Muscle of arm (tissue), 14 donors: ENCODE data around the gene IFI44. TPM values are rescaled to one million over a fixed set of nuclear protein-coding genes. Genes with fewer than 3 reads are reported as not detected.

Source experiments
- DNase-seq: peaks from one replicate; pipeline ENCODE4 v3.0.0-alpha.2; 2013
- long read RNA-seq, 11 donors: transcript quantifications; one replicate each; lab custom pipeline, GENCODE V29; 2026
- polyA plus RNA-seq, 12 donors: library from polyadenylated mRNA; unstranded; fragments of 120-200 nt; gene quantifications; one replicate each; pipeline ENCODE4 v1.2.1, GENCODE V29; 2013; ENCODE audit not compliant: insufficient read length in 12 of 12

Gene IFI44, protein sequence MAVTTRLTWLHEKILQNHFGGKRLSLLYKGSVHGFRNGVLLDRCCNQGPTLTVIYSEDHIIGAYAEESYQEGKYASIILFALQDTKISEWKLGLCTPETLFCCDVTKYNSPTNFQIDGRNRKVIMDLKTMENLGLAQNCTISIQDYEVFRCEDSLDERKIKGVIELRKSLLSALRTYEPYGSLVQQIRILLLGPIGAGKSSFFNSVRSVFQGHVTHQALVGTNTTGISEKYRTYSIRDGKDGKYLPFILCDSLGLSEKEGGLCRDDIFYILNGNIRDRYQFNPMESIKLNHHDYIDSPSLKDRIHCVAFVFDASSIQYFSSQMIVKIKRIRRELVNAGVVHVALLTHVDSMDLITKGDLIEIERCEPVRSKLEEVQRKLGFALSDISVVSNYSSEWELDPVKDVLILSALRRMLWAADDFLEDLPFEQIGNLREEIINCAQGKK
- polyA plus RNA-seq = 10 to 100 TPM in 4 of 12 donors, 1 to 10 TPM in 7, not detected in 1; 4.2 to 18.3 (median 9.6) TPM
- long read RNA-seq, donor 1, partial matches to known transcripts = 0 of 2 reads
- long read RNA-seq, donor 1, other reads (novel, unspliced or antisense) = 0 of 2 reads
- long read RNA-seq, donor 2, partial matches to known transcripts = 0 of 1 reads
- long read RNA-seq, donor 2, other reads (novel, unspliced or antisense) = 0 of 1 reads
- long read RNA-seq, donor 3, partial matches to known transcripts = 0 of 3 reads
- long read RNA-seq, donor 3, other reads (novel, unspliced or antisense) = 0 of 3 reads
- long read RNA-seq, donor 4 = 0 reads
- long read RNA-seq, donor 5, partial matches to known transcripts = 0 of 2 reads
- long read RNA-seq, donor 5, other reads (novel, unspliced or antisense) = 0 of 2 reads
- long read RNA-seq, donor 6 = 0 reads
- long read RNA-seq, donor 7, partial matches to known transcripts = 0 of 3 reads
- long read RNA-seq, donor 7, other reads (novel, unspliced or antisense) = 0 of 3 reads
- long read RNA-seq, donor 8, partial matches to known transcripts = 0 of 2 reads
- long read RNA-seq, donor 8, other reads (novel, unspliced or antisense) = 0 of 2 reads
- long read RNA-seq, donor 9 = 0 reads
- long read RNA-seq, donor 10, partial matches to known transcripts = 0 of 1 reads
- long read RNA-seq, donor 10, other reads (novel, unspliced or antisense) = 0 of 1 reads
- long read RNA-seq, donor 11 = 0 reads

GRCh38 chr1:78649628-78650027, at the start of gene IFI44:
Gene IFI44, plus strand, starts transcription at chr1:78649831. Its CDS starts 365 bp downstream, at chr1:78650196.
- peak; percentile 82 for DNase-seq

GRCh38 chr1:78601068-78601467, 48.6 kb upstream of the IFI44 start:
- DNase-seq = no peak

DNA sequence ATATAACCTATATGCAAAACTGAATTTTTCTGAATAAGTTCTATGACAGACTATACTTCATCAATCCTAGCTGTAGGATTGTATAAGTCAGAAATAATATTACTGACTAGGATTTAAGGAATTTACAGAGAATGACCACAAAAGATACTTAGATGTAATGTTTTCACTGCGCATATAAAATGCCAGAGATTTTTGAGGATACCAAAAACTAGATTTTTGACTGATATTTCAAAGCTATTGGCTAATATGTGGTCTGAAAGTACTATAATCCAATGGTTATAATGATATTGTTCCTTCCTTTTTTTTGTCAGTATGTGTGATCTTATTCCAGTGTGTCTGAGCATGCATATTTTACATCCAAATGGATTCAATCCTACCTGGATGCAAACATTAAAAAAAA, 46.4 kb upstream of the IFI44 start:
- DNase-seq = no peak

GRCh38 chr1:78604643-78605042, 45.0 kb upstream of the IFI44 start:
- DNase-seq = no peak

GRCh38 chr1:78606274-78606673, 43.4 kb upstream of the IFI44 start:
- no peak for DNase-seq

DNA sequence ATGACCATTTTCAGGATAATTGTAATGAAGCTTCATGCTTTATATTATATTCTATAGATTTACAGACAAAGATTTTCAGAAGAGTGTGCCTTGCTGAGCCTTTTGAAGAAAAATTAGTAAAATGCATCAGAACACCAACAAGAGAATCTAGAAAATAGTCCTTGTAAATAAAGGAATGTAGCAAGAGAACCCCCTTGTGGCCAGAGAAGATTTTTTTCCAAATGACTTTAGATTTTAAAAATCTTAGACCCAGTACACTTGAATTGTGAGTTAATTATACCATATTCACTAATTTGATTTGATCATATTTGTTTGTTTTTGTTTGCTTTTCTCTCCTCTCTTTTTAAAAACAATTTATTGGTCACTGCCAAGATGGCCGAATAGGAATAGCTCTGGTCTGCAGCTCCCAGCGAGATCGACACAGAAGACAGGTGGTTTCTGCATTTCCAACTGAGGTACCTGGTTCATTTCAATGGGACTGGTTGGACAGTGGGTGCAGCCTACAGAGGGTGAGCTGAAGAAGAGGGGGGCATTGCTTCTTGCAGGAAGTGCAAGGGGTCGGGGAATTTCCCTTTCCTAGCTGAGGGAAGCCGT, 42.2 kb upstream of the IFI44 start:
- DNase-seq = peak; percentile 18

- DNase-seq = no peak
These were observed 41.7 kb upstream of the IFI44 start for GRCh38 chr1:78607944-78608343.

- DNase-seq = peak; percentile 84
These were observed 32.0 kb upstream of the IFI44 start for GRCh38 chr1:78617615-78618026.

GRCh38 chr1:78619032-78619431, 30.6 kb upstream of the IFI44 start:
- DNase-seq = no peak

GRCh38 chr1:78619446-78619802, 30.2 kb upstream of the IFI44 start:
- DNase-seq = no peak

DNA sequence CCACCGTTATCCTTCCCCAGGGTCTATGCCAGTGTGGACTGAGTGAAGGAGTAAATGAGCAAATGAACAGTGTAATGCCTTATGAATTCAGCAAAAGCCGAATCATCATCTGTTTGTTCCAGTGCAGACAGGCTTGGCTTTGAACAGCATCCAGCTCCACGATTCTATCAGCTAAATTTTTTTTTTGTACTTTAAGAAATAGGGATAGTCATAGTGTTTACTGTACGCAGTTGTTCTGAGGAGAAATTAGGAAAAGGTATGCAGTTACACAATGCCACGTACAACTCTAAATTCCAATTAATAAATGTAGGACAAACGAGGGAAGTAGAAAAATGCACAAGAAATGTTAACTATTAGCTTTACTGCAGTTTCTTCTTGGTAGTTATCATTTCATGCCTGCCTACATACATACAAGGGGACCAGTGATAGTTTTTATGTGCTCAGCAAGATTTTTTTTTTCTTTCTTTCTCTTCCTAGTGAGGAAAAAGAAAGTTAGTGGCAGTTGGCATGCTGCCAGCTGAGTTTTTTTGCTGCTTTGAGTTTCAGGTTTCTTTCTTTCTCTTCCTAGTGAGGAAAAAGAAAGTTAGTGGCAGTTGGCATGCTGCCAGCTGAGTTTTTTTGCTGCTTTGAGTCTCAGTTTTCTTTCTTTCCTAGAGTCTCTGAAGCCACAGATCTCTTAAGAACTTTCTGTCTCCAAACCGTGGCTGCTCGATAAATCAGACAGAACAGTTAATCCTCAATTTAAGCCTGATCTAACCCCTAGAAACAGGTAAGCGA, 29.6 kb upstream of the IFI44 start, which contains the start of gene IFI44L:
Gene IFI44L (plus strand): TSS at position 646 of the 777 bp plus-strand sequence. CDS start 7,468 bp downstream, outside the sequence.
- peak; percentile 42 for DNase-seq

- no peak for DNase-seq
These were observed 29.0 kb upstream of the IFI44 start for GRCh38 chr1:78620666-78621065.

DNA sequence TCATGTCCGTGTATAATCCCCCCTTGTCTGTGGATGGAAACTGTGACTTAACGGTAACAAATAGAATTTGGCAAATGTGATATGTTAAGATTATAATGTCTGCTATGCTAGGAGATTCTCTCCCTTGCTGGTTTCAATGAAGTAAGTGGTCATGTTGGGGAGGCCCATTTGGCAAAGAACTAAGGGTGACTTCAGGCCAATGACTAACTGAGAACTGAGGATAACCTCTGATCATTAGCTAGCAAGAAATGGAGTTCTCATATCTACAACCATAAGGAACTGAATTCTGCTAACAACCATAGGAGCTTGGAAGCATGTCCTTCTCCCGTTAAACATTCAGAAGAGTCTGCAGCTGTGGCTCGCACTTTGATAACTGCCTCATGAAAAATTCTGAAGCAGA, 27.1 kb upstream of the IFI44 start:
- DNase-seq = no peak

GRCh38 chr1:78624035-78624434, 25.6 kb upstream of the IFI44 start:
- DNase-seq = no peak

DNA sequence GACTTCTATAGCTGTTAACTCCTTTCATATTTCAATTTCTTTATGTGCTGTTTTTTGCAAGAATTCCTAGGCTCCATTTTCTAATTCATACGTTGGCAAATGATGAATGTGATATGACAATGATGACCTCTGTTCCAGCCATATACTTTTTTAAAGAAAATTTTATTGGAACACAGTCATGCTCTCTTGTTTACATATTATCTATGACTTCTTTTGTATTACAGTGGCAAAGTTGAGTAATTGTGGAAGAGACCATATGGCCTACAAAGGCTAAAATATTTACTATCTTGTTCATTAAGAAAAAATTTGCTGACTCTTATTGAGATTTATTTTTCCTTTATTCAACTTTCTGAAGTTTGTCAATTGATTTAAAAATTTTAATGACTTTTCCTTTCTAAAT, 22.3 kb upstream of the IFI44 start:
- no peak for DNase-seq

DNA sequence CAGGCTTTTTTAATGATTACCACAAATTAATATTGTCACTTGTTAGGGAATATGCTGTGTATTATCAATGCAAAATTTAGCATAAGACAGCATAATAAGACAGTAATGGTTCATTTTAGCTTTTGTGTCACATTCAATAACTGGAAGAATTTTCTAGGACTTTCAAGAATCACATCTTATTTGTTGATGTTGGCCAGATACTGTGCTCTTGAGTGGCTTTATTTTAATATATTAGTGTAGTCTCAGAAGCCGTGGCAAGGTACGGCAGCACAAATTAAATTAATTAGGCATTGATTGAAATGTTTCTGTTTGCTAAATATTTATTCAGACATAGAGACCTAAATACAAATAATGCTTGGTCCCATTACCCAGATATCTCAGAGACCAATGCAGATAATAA, 19.0 kb upstream of the IFI44 start:
- DNase-seq = no peak

DNA sequence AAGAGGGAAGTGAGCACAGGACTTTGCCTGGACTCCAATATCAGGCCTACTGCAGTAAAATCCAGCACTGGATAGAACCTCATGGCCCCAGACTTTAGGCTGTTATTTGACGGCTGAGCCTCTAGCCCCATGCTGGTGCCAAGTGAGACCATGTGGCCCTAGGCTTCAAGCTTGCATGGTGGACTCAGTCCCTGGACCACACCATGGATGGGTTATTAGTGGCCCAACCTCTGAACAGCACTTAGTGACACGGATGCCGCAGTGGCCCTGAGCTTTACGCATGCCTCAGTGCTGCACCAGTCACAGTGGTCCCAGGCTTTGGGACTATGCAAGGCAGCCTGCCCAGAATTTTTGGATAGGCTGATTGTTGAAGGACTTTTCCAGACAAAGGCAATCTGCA, 16.4 kb upstream of the IFI44 start:
- no peak for DNase-seq

GRCh38 chr1:78640462-78640861, 9.2 kb upstream of the IFI44 start:
- DNase-seq = no peak

DNA sequence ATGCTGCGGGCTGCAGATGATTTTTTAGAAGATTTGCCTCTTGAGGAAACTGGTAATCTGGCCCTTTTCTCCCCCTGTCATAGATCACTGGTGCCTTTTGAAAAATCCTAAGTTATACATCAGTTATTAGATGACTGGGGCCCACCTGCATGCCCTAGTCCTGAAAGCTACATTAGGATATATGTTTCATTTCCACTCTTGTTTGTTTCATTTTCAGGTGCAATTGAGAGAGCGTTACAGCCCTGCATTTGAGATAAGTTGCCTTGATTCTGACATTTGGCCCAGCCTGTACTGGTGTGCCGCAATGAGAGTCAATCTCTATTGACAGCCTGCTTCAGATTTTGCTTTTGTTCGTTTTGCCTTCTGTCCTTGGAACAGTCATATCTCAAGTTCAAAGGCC, 8.1 kb upstream of the IFI44 start:
- no peak for DNase-seq

DNA sequence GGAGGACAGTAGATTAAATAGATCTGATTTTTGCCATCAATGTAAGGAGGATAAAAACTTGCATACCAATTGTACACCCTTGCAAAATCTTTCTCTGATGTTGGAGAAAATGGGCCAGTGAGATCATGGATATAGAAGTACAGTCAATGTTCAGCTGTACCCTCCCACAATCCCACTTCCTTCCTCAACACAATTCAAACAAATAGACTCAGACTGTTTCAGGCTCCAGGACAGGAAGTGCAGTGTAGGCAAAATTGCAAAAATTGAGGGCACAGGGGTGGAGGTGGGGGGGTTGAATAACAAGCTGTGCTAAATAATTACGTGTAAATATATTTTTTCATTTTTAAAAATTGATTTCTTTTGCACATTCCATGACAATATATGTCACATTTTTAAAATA, 3.9 kb upstream of the IFI44 start:
- DNase-seq = no peak

DNA sequence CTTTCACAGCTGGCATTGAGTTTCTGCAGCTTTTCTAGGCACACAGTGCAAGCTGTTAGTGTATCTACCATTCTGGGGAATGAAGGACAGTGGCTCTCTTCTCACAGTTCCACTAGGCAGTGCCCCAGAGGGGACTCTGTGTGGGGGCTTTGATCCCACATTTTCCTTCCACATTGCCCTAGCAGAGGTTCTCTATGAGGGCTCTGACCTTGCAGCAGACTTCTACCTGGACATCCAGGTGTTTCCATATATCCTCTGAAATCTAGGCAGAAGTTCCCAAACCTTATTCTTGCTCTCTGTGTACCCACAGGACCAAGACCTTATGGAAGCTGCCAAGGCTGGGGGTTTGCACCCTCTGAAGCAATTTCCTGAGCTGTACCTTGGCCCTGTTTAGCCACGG, 2.4 kb upstream of the IFI44 start:
- no peak for DNase-seq
